GM12892 (cell line): ENCODE results near the gene LDHB.

ENCODE experiments used
- POLR2A ChIP-seq: IDR thresholded peaks from 2 replicates; pipeline ENCODE4 v1.6.1; 2011; ENCODE audit warnings: low read depth, low read length, control low read depth
- POLR2AphosphoS5 ChIP-seq: IDR thresholded peaks from 2 replicates; pipeline ENCODE4 v1.6.1; 2011; ENCODE audit warnings: low read depth, low read length, control low read depth
- TAF1 ChIP-seq: IDR thresholded peaks from 2 replicates; pipeline ENCODE4 v1.6.1; 2011; ENCODE audit warnings: low read depth, mild to moderate bottlenecking, control low read depth, low read length, borderline replicate concordance

- no peak for TF ChIP-seq POLR2A
- no peak for TF ChIP-seq TAF1
- TF ChIP-seq POLR2AphosphoS5, result no peak
Observed at GRCh38 chr12:21677622-21678277, 20.1 kb upstream of the LDHB start.
